Measurements from ENCODE around the gene SMPD1.
A peak's percentile ranks its signal among the peaks of the same experiment; 100 is the strongest.

SMPD1 gene

DNA sequence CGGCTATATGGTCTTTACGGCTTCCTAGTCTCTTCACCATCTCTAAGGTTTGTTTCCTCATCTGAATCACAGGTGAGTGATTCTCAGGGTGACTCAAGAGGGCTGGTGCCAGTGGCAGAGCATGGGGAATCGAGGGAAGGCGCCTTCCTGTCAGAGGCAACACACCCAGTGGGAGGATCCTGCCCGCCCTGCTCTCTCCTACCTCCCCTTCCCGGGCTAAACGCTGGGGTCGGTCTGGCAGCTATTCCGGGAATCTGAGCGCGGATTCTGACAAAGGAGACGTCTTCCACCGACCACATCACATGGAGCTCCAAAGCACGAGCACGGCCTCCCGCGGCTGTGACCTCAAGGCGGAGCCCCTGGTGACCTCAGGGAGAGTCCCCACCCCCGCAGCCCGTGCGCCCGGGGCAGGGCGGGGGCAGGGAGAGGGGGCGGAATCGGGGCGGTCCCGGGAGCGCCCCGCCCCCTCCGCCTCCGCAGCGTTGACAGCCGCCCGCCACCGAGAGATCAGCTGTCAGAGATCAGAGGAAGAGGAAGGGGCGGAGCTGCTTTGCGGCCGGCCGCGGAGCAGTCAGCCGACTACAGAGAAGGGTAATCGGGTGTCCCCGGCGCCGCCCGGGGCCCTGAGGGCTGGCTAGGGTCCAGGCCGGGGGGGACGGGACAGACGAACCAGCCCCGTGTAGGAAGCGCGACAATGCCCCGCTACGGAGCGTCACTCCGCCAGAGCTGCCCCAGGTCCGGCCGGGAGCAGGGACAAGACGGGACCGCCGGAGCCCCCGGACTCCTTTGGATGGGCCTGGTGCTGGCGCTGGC, at the start of gene SMPD1:
Gene SMPD1, plus strand, starts transcription at position 570 of the 813 bp plus-strand sequence. Its CDS starts 125 bp downstream, at position 695.
- DNase-seq, result peak; percentile 90

DNA sequence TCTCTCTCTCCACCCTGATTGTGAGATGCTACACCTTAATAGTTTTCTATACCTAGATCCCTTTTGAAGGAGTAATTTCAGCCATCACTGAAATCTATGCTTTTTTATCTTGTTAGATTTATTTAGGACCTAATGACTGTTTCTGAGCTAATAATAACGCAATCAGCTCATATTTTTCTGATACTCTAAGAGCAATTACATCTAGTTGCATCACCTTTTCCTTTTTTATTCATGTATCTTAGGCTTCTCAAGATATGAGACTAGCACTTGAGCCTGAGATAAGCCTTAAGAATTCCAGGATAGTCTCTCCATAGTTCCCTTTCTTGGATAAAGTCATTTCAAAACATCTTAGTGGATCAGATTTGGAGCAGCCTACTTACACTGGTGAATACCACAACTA, 44.9 kb upstream of the SMPD1 start:
- DNase-seq, result no peak

- DNase-seq, result no peak
Observed at GRCh38 chr11:6350043-6350442, 40.2 kb upstream of the SMPD1 start.

GRCh38 chr11:6350486-6350885, 39.8 kb upstream of the SMPD1 start:
- no peak for DNase-seq

- DNase-seq, result no peak
Observed at GRCh38 chr11:6351782-6352382, 38.4 kb upstream of the SMPD1 start.

DNA sequence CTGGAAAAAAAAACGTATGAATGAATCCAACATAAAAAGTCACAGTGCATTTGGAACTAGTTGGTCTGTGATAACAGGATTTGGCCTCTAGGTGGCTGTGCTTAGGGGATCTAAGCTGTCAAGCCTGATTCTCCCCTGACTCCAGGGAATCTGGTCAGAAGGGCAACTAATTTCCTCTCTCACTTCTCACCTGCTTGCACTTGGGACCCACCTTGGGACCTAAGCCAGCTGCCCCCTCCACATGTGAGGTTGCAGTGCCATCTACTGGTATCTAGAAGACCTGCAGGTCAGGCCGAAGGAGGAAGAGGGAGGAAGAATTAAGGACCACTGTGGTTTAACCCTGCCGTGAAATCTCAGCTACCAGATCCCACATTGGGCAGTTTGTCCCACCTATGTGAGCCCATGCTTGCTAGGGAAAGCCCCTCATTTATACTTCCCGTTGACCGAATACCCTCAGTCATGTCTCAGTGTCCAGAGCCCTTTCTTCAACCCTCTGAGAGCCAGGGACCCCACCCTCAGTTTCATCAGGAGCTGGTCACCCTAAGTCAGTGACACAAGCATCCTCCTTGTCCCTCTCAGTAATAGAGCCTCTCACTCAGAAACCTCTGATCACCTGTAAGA, 36.8 kb upstream of the SMPD1 start:
- DNase-seq, result peak; percentile 78

DNA sequence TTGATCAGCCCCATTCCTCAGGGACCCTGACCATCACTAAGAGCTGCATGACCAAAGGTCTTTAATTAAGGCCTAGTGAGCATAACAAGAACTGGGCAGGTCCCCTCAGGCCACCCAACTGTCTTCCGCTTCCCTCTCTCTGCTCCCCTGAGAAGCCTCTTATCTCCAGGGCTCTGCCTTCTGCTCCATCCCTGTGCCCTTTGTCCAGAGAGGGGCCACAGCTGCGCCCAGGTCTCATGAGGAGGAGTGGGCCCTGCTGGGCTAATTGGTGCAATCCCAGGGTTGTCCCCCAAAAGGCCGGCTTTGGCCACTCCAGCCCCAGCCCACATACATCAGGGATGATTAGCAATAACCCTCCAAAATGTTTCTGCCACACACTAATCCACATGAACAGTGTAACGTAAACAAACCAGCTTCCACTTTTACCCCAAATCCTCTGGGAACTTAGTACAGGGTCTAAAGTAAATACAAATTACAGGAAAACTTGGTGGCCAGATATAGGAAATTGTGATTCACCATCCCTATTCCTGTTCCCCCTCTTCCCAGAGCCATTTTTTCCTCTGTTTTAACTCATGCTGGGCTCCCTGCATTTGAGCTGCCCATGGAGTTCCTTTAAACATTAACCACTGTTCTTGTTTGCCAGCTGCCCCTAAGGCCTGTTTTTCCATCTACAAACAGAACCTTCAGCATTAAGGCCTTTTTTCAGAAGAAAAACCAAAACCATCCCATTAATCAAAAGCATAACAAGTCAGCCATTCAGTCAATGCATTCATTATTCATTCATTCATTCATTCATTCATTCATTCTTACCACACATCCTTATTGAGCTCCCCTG, 35.4 kb upstream of the SMPD1 start:
- DNase-seq, result no peak

DNA sequence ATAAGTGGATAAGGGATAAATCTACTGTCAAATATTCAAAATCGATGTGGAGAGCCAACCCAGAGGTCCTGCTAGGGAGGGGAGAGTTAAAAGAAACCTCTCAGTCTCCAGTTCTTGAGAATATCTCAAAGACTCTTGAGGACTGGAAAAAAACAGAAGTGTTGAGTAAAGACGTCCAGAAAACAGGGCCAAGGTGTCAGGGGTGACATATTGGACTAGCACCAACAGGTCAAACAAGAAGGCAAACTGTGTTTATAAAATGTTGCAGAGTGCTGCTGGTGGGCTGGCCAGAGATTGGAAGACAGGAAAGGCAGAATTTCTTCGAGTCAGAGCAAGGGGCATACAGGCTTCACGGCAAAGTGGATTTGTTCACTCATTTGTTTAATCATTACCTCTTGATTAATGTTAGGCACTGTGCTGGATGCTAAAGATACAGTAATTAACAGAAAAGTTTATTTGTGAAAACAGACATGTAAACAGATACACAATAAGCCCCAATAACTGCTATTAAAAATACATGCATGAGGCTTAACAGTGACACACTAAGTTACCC, 33.7 kb upstream of the SMPD1 start:
- DNase-seq, result no peak

DNA sequence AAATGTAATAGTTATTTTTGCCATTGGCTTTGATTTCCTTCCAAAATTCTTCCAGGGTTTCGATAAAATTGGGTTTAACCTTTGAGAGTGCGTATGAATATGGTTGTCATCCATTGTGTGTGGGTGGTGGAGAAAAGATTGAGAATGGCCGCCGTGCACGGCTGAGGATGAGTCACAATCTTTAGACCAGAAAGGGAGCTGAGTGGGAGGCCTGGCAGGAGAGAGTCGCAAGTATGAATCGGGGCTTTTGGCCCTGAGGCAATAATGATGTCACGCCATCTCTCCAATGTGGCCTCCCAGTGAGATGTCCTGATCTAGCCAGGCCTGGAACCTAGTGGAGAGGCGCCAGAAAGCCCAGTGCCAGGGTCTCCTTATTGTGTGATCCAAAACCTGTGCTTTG, 33.1 kb upstream of the SMPD1 start:
- no peak for DNase-seq

GRCh38 chr11:6360183-6360582, 30.1 kb upstream of the SMPD1 start:
- no peak for DNase-seq

- no peak for DNase-seq
Observed at GRCh38 chr11:6362185-6362872, 27.9 kb upstream of the SMPD1 start.

DNA sequence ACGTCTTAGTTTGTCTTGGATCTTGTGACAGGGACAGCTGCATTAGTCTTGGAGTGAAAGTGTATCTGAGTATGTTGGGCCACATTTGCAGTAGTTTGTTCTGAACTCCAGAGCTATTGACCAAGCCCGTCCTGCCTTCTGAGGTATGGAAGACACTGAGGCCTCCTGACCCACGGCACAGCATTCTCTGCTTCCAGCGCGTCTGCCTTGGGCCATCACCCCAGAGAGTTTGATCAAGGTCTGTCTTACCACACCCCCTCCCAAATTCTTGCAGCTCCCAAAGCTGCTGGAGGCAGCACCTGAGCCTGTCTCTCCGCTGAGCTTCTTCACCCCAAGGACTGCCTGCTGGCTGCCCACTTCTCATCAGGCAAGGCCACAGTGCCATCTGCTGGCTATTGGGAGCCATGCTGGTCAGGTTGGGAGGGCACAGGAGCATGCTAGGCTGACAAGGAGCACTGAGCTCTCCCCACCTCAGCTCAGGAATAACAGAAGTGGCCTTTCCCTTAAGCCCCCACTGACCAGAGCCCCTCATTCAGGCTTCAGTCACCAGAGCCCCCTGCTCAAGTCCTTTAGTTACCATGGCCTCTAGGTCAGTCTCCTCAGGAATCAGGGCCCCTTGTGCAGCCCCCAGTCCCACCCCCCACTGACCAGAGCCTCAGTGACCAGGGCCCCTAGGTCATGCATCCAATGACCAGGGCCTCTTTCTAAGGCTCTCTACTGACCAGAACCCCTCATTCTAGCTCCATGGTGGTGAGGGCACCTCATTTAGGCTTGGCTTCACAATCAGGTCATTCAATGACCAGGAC, 27.2 kb upstream of the SMPD1 start:
- peak; percentile 29 for DNase-seq

DNA sequence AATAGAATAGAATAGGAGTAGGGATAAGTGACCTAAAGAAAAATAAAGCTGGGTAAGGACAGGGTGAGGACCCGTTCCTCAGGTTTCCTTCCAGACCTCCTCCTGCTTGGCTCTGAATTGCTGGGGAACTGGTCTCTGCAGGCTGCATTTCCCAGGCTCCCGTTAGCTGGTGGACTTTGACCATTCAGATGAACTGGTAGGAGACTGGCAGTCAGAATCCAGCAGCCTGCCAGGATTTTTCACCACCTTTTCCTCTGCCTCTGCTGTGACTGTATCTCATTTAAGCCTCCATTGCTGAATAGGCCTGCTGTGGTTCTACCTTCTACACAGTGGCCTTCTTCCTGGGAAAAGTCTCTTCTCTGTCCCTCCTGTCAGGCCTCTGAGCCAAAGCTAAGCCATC, 24.6 kb upstream of the SMPD1 start:
- DNase-seq, result no peak

DNA sequence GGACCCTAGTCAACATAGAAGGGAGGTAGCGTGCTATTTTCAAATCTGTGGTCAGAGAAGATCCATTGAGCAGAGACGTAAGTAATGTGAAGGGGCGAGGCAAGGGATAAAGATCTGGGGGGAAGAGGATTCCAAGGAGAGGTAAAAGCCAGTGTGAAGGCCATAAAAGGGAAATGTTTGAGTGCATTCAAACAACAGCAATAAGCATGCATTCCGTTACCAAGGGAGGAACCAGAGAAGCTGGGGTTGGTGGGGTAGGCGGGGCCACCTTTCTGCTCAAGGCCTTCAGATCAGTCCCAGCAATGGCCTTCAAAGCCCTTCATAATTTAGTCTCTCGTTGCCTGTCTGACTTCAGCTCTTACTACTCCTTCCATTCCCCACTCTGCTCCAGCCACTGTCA, 18.4 kb upstream of the SMPD1 start:
- DNase-seq, result no peak

DNA sequence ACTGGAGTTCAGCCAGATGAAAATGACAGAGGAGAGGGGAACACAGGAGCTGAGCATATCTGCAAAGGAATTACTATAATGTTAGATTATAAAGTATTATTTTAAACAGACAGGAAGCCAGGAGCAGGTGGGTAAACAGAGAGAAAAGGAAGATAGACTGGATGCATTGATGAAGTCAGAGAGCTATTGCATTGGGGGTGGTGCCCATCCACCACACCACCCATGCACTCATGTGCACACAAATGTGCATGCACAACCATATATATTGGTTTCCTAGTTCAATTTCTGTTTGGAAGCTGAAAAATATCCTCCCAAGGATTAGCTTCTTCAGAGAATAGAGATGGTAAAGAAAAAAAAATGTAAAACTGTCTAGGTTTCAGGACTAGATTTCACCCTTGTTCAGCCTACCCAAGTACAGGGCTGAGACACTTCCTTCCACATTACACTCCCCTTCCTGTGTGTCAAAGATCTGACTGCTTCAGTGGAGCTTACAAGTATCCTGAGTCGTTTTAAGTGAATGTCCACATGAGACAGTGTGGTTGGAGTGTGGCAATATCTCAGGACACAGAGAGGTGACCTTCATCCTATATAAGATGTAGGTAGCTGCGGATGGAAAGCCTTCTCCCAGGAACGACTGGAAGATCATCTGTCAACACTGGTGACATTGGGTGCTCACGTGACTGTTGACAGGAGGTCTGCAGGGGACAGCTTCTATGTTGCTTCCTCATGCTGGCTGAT, 12.2 kb upstream of the SMPD1 start:
- no peak for DNase-seq

DNA sequence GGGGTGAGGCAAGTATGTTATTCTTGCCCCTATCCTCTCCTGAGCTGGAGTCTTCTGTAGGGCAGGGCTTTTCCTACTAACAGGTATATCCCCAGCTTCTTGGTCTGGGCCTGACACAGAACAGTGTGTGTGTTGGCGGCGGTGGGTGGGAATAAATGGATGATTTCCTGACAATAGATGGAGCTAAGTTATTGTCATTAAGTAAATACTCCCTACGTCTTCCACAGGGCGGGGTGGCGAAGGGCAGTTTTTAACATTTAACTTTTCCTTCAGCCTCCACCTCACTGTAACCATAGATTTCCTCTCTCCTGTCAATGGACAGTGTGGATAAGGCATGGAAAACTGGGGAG, 11.7 kb upstream of the SMPD1 start:
- DNase-seq, result no peak

DNA sequence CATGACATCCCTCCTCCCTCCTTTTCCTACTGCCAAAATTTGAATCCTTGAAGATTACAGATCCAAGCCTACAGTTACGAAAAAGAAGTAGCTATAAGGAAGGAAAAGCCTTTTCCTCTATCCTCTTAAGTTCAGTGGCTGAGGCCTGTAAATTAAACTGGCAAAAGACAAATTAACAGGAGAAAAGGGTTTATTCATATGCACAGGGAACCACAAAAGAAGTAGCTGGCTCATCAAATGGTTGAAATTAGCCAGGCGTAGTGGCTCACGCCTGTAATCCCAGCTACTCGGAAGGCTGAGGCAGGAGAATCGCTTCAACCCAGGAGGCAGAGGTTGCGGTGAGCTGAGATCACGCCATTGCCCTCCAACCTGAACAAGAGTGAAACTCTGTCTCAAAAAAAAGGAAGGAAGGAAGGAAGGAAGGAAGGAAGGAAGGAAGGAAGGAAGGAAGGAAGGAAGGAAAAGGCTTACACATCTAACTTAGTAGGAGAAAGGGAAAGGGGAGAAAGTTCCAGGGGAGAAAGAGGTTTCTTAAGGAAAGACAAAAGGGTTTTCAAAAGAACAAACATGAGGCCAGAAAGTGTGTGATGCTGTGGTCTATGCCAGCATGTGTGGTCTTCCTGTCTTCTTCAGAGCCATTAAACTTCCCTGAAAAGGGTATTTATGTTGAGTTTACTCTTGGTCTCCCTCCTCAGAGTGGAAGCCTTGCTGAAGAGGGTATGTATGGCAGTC, 5.1 kb upstream of the SMPD1 start:
- no peak for DNase-seq

DNA sequence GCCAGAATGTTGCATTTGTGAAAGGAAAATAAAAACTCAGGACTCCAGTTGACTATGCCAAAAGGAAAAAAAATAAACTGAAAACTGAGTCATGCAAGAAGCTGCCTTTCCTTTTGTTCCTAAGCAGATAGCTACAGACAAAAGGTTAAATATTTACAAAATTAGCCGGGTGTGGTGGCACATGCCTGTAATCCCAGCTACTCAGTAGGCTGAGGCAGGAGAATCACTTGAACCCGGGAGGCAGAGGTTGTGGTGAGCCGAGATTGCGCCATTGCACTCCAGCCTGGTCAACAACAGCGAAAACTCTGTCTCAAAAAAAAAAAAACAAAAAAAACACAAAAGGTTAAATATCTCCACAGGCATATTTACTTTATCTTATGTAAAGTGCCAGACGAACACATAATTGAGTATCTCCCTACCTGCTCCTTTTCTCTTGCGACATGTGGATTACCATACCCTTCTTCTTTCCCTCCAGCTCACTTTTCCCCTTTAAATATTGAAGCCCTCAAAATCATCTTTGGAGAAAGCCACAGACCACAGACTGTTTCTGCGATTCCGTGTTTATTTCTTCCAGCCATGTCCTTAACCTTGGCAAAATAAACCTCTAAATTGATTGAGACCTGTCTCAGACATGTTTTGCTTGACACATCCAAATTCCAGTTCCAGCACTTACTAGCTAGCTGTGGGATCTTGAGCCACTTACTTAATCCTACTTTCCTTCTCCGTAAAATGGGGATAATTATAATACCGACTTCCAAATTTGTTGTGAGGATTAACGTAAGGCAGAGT, 2.3 kb upstream of the SMPD1 start:
- DNase-seq, result no peak

- no peak for DNase-seq
Observed at GRCh38 chr11:6388748-6389147, 1.5 kb upstream of the SMPD1 start.
